ENCODE data around the gene FAXDC2. TPM values are rescaled to one million over a fixed set of nuclear protein-coding genes. Genes with fewer than 3 reads are reported as not detected.

FAXDC2 gene
- total and polyA plus RNA-seq, 2 of the 13 experiments (the other 11 are each of a cell fraction or from before 2014, with no cell fraction given): 4.7 to 58.8 TPM

DNA sequence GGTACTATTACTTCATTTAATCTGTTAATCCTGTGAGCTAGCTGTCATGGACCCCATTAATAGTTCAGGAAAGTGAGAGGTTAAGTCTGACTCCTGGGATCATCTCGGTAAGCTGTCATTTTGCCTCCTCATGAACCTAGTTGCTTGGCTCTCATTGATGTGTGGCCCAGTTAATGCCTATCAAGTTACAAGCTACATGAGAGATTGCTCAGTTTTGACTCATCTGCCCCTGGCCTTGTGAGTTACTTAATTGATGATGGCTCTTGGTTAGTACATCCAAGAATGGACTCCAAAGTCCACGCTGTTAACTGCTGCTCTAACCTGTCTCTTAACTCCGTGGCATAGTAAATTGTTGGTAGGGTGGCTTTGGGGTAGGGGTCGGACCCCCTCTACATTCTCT is 71.3 kb downstream of the FAXDC2 start (continued):
- TF ChIP-seq, protein P1, sequence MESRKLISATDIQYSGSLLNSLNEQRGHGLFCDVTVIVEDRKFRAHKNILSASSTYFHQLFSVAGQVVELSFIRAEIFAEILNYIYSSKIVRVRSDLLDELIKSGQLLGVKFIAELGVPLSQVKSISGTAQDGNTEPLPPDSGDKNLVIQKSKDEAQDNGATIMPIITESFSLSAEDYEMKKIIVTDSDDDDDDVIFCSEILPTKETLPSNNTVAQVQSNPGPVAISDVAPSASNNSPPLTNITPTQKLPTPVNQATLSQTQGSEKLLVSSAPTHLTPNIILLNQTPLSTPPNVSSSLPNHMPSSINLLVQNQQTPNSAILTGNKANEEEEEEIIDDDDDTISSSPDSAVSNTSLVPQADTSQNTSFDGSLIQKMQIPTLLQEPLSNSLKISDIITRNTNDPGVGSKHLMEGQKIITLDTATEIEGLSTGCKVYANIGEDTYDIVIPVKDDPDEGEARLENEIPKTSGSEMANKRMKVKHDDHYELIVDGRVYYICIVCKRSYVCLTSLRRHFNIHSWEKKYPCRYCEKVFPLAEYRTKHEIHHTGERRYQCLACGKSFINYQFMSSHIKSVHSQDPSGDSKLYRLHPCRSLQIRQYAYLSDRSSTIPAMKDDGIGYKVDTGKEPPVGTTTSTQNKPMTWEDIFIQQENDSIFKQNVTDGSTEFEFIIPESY (CRISPR knock-in tag; IDR thresholded peaks at IDR 0.05): no peak
- TF ChIP-seq ZNF598 (CRISPR knock-in tag; IDR thresholded peaks at IDR 0.05; ENCODE audit: borderline replicate concordance) (no peak), ZNF792 (CRISPR knock-in tag; IDR thresholded peaks at IDR 0.05) (no peak), CHD2 (IDR thresholded peaks at IDR 0.05; ENCODE audit: low read depth, low read length) (no peak), KAT8 (CRISPR knock-in tag; IDR thresholded peaks at IDR 0.05) (no peak), ZNF496 (CRISPR knock-in tag; IDR thresholded peaks at IDR 0.05; ENCODE audit: insufficient replicate concordance) (no peak), ZNF615 (CRISPR knock-in tag; IDR thresholded peaks at IDR 0.05; ENCODE audit: borderline replicate concordance) (no peak), HNRNPLL (IDR thresholded peaks at IDR 0.05; ENCODE audit: low read depth, low read length, poor library complexity, severe bottlenecking) (no peak), TARDBP (CRISPR knock-in tag; IDR thresholded peaks at IDR 0.05) (no peak), RBM22 (optimal IDR thresholded peaks at IDR 0.05; ENCODE audit: low read length) (peak; percentile 44), FOXA3 (CRISPR knock-in tag; IDR thresholded peaks at IDR 0.05) (peak; percentile 47), ZNF674 (CRISPR knock-in tag; IDR thresholded peaks at IDR 0.05; ENCODE audit: low read depth) (no peak), FOSL2 (CRISPR knock-in tag; IDR thresholded peaks at IDR 0.05) (peak; percentile 87), MED1 (CRISPR knock-in tag; IDR thresholded peaks at IDR 0.05) (no peak), NFATC3 (CRISPR knock-in tag; IDR thresholded peaks at IDR 0.05) (no peak), SIX1 (CRISPR knock-in tag; IDR thresholded peaks at IDR 0.05; ENCODE audit: borderline replicate concordance) (peak; percentile 95), SAP130 (CRISPR knock-in tag; IDR thresholded peaks at IDR 0.05; ENCODE audit: low read depth) (0 out of 2 replicates have a peak, but pooled peaks have one; percentile 27), ETV6 (CRISPR knock-in tag; conservative IDR thresholded peaks at IDR 0.05) (no peak), IRX3 (CRISPR knock-in tag; IDR thresholded peaks at IDR 0.05; ENCODE audit: borderline replicate concordance, low read depth) (no peak)
- TF ChIP-seq, protein P2, sequence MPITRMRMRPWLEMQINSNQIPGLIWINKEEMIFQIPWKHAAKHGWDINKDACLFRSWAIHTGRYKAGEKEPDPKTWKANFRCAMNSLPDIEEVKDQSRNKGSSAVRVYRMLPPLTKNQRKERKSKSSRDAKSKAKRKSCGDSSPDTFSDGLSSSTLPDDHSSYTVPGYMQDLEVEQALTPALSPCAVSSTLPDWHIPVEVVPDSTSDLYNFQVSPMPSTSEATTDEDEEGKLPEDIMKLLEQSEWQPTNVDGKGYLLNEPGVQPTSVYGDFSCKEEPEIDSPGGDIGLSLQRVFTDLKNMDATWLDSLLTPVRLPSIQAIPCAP (CRISPR knock-in tag; IDR thresholded peaks at IDR 0.05; ENCODE audit: low read depth): no peak
- TF ChIP-seq, protein P3, sequence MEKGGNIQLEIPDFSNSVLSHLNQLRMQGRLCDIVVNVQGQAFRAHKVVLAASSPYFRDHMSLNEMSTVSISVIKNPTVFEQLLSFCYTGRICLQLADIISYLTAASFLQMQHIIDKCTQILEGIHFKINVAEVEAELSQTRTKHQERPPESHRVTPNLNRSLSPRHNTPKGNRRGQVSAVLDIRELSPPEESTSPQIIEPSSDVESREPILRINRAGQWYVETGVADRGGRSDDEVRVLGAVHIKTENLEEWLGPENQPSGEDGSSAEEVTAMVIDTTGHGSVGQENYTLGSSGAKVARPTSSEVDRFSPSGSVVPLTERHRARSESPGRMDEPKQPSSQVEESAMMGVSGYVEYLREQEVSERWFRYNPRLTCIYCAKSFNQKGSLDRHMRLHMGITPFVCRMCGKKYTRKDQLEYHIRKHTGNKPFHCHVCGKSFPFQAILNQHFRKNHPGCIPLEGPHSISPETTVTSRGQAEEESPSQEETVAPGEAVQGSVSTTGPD (CRISPR knock-in tag; IDR thresholded peaks at IDR 0.05): no peak
- TF ChIP-seq, protein P4, sequence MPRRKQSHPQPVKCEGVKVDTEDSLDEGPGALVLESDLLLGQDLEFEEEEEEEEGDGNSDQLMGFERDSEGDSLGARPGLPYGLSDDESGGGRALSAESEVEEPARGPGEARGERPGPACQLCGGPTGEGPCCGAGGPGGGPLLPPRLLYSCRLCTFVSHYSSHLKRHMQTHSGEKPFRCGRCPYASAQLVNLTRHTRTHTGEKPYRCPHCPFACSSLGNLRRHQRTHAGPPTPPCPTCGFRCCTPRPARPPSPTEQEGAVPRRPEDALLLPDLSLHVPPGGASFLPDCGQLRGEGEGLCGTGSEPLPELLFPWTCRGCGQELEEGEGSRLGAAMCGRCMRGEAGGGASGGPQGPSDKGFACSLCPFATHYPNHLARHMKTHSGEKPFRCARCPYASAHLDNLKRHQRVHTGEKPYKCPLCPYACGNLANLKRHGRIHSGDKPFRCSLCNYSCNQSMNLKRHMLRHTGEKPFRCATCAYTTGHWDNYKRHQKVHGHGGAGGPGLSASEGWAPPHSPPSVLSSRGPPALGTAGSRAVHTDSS (CRISPR knock-in tag; conservative IDR thresholded peaks at IDR 0.05): no peak
- TF ChIP-seq, protein P5, sequence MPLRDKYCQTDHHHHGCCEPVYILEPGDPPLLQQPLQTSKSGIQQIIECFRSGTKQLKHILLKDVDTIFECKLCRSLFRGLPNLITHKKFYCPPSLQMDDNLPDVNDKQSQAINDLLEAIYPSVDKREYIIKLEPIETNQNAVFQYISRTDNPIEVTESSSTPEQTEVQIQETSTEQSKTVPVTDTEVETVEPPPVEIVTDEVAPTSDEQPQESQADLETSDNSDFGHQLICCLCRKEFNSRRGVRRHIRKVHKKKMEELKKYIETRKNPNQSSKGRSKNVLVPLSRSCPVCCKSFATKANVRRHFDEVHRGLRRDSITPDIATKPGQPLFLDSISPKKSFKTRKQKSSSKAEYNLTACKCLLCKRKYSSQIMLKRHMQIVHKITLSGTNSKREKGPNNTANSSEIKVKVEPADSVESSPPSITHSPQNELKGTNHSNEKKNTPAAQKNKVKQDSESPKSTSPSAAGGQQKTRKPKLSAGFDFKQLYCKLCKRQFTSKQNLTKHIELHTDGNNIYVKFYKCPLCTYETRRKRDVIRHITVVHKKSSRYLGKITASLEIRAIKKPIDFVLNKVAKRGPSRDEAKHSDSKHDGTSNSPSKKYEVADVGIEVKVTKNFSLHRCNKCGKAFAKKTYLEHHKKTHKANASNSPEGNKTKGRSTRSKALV (CRISPR knock-in tag; IDR thresholded peaks at IDR 0.05): no peak
- TF ChIP-seq, protein P6, sequence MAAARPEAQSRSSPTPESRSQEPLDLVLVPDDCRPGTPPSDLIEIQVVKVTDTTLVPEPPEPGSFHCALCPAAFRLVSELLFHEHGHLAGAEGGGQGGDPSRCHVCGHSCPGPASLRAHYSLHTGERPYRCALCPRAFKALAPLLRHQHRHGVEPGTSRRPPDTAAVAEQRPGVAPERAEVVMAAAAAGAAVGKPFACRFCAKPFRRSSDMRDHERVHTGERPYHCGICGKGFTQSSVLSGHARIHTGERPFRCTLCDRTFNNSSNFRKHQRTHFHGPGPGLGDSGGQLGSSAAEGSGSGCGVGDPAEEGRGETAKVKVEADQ (CRISPR knock-in tag; IDR thresholded peaks at IDR 0.05; ENCODE audit: borderline replicate concordance): no peak

Data from HepG2 (cell line).